Stimulated activated CD8-positive, alpha-beta memory T cell treated with anti-CD3 and anti-CD28 coated beads, Interleukin-15, amount 100 ng/mL, for 1 hour (primary cell): ENCODE measurements around the gene MORC2.

Source experiments
- DNase-seq: peaks from one replicate; pipeline ENCODE4 v3.0.0-alpha.2; 2020; ENCODE audit warnings: low read depth

Gene MORC2

GRCh38 chr22:30921108-30921507 is 47.5 kb downstream of the MORC2 start:
- no peak for DNase-seq

GRCh38 chr22:30920407-30920806 is 48.2 kb downstream of the MORC2 start:
- DNase-seq = peak; percentile 81

GRCh38 chr22:30919973-30920372 is 48.6 kb downstream of the MORC2 start:
- DNase-seq = no peak

GRCh38 chr22:30918761-30919160 is 49.8 kb downstream of the MORC2 start:
- DNase-seq = no peak

GRCh38 chr22:30910358-30910757 is 58.2 kb downstream of the MORC2 start:
- no peak for DNase-seq

- DNase-seq = no peak
Observed at GRCh38 chr22:30909306-30909705, 59.3 kb downstream of the MORC2 start.

GRCh38 chr22:30908051-30908461 is 60.5 kb downstream of the MORC2 start:
- no peak for DNase-seq

GRCh38 chr22:30906946-30907345 is 61.6 kb downstream of the MORC2 start:
- no peak for DNase-seq

- no peak for DNase-seq
Observed at GRCh38 chr22:30906411-30906810, 62.2 kb downstream of the MORC2 start.

GRCh38 chr22:30905696-30906341 is 62.8 kb downstream of the MORC2 start:
- DNase-seq = no peak

- no peak for DNase-seq
Observed at GRCh38 chr22:30903876-30904460, 64.6 kb downstream of the MORC2 start.

- DNase-seq = no peak
Observed at GRCh38 chr22:30902496-30903357, 65.8 kb downstream of the MORC2 start.

- DNase-seq = no peak
Observed at GRCh38 chr22:30894371-30894740, 74.2 kb downstream of the MORC2 start.

- no peak for DNase-seq
Observed at GRCh38 chr22:30893434-30894370, 74.9 kb downstream of the MORC2 start.

GRCh38 chr22:30892731-30893221 is 75.8 kb downstream of the MORC2 start:
- no peak for DNase-seq

GRCh38 chr22:30892286-30892685 is 76.3 kb downstream of the MORC2 start:
- no peak for DNase-seq

GRCh38 chr22:30891781-30892180 is 76.8 kb downstream of the MORC2 start:
- DNase-seq = no peak

- DNase-seq = no peak
Observed at GRCh38 chr22:30891443-30891755, 77.2 kb downstream of the MORC2 start.

GRCh38 chr22:30890686-30891442 is 77.7 kb downstream of the MORC2 start:
- no peak for DNase-seq

GRCh38 chr22:30889996-30890480 is 78.5 kb downstream of the MORC2 start:
- DNase-seq = no peak
